GM23338 (cell line): Measurements from ENCODE around the gene GNAT2. TPM values are rescaled to one million over a fixed set of nuclear protein-coding genes. Genes with fewer than 3 reads are reported as not detected.

Experiments used
- ATAC-seq: fragments of 200-7000 bp; cut with Tn5 transposase; 3 replicates; pipeline ENCODE4 v1.9.1; 2020
- DNase-seq: peaks from one replicate; pipeline ENCODE4 v3.0.0-alpha.2; 2015; ENCODE audit warnings: low spot score
- H2AFZ ChIP-seq: fragments of 200-600 bp; sonication (generic); 2 replicates; pipeline ENCODE4 v1.8.0; 2016; ENCODE audit warnings: antibody characterized with exemption, mild to moderate bottlenecking, moderate library complexity
- H3F3A ChIP-seq: fragments of 200-600 bp; sonication (generic); replicated peaks from 2 replicates; pipeline ENCODE4 v1.8.0; 2017; ENCODE audit warnings: antibody characterized with exemption, mixed run types, low read depth
- H3K27ac ChIP-seq: fragments of 200-600 bp; sonication (generic); 2 replicates; pipeline ENCODE4 v1.6.1; 2016; ENCODE audit warnings: low read depth
- H3K27me3 ChIP-seq: fragments of 200-600 bp; sonication (generic); 2 replicates; pipeline ENCODE4 v1.8.0; 2016; ENCODE audit warnings: mild to moderate bottlenecking, mixed run types, moderate library complexity; ENCODE audit not compliant: insufficient read depth
- H3K36me3 ChIP-seq: fragments of 200-600 bp; sonication (generic); 2 replicates; pipeline ENCODE4 v1.8.0; 2016; ENCODE audit warnings: mild to moderate bottlenecking; ENCODE audit not compliant: insufficient read depth
- H3K4me1 ChIP-seq: fragments of 200-600 bp; sonication (generic); 2 replicates; pipeline ENCODE4 v1.8.0; 2016; ENCODE audit warnings: mild to moderate bottlenecking, moderate library complexity; ENCODE audit not compliant: insufficient read depth
- H3K4me2 ChIP-seq: fragments of 200-600 bp; sonication (generic); 2 replicates; pipeline ENCODE4 v1.7.1; 2017; ENCODE audit warnings: mixed run types
- H3K4me3 ChIP-seq: fragments of 200-600 bp; sonication (generic); 2 replicates; pipeline ENCODE4 v1.6.1; 2016; ENCODE audit warnings: mixed run types
- H3K79me2 ChIP-seq: fragments of 200-600 bp; sonication (generic); replicated peaks from 2 replicates; pipeline ENCODE4 v1.8.0; 2017; ENCODE audit warnings: mild to moderate bottlenecking; ENCODE audit not compliant: insufficient read depth
- H3K9me2 ChIP-seq: fragments of 200-600 bp; sonication (generic); 2 replicates; pipeline ENCODE4 v1.8.0; 2017; ENCODE audit not compliant: insufficient read depth
- H4K20me1 ChIP-seq: fragments of 200-600 bp; sonication (generic); replicated peaks from 2 replicates; pipeline ENCODE4 v1.8.0; 2017; ENCODE audit warnings: mild to moderate bottlenecking; ENCODE audit not compliant: insufficient read depth
- H3K27ac Mint-ChIP-seq: 2 replicates; pipeline ENCODE4 v1.8.0; 2020; ENCODE audit warnings: inconsistent platforms, mild to moderate bottlenecking, moderate library complexity, mixed read lengths
- H3K27me3 Mint-ChIP-seq: 3 replicates; pipeline ENCODE4 v1.8.0; 2022; ENCODE audit warnings: low read depth, mild to moderate bottlenecking, moderate library complexity, mixed read lengths, inconsistent platforms; ENCODE audit not compliant: insufficient read depth, poor library complexity
- H3K36me3 Mint-ChIP-seq: 3 replicates; pipeline ENCODE4 v1.8.0; 2021; ENCODE audit warnings: low read depth, mild to moderate bottlenecking, inconsistent platforms, moderate library complexity, mixed read lengths
- H3K4me1 Mint-ChIP-seq: 3 replicates; pipeline ENCODE4 v1.8.0; 2020; ENCODE audit warnings: mild to moderate bottlenecking, inconsistent platforms, mixed read lengths
- H3K4me3 Mint-ChIP-seq: 3 replicates; pipeline ENCODE4 v1.8.0; 2021; ENCODE audit warnings: moderate library complexity, mild to moderate bottlenecking, inconsistent platforms, mixed read lengths
- H3K9me3 Mint-ChIP-seq: 3 replicates; pipeline ENCODE4 v1.8.0; 2020; ENCODE audit warnings: moderate library complexity, mild to moderate bottlenecking, inconsistent platforms, mixed read lengths
- NANOG ChIP-seq: IDR thresholded peaks from 2 replicates; pipeline ENCODE4 v1.6.1; 2016; ENCODE audit warnings: antibody characterized with exemption, borderline replicate concordance
- polyA plus RNA-seq: library from polyadenylated mRNA; unstranded; fragments of >200 nt; fragmentation: Nextera tagmentation; extraction: Ambion mirVana; gene quantifications from 2 replicates; pipeline ENCODE4 v1.2.1, GENCODE V29; 2016
- total RNA-seq: library from RNA; depleted of rRNA; stranded (reverse); fragments of >200 nt; shearing (Covaris generic); gene quantifications from 2 replicates; pipeline ENCODE4 v1.2.3, GENCODE V29; 2014
- TF ChIP-seq, protein P1 (sequence below): fragments of 250-450 bp; sonication (Bioruptor Pico); IDR thresholded peaks from 2 replicates; pipeline ENCODE4 v1.5.0; 2020; ENCODE audit warnings: mild to moderate bottlenecking, moderate library complexity

The GNAT2 gene
- total and polyA plus RNA-seq, 2 experiments from 2014 or later: 0.21 TPM; not detected in 1

DNA sequence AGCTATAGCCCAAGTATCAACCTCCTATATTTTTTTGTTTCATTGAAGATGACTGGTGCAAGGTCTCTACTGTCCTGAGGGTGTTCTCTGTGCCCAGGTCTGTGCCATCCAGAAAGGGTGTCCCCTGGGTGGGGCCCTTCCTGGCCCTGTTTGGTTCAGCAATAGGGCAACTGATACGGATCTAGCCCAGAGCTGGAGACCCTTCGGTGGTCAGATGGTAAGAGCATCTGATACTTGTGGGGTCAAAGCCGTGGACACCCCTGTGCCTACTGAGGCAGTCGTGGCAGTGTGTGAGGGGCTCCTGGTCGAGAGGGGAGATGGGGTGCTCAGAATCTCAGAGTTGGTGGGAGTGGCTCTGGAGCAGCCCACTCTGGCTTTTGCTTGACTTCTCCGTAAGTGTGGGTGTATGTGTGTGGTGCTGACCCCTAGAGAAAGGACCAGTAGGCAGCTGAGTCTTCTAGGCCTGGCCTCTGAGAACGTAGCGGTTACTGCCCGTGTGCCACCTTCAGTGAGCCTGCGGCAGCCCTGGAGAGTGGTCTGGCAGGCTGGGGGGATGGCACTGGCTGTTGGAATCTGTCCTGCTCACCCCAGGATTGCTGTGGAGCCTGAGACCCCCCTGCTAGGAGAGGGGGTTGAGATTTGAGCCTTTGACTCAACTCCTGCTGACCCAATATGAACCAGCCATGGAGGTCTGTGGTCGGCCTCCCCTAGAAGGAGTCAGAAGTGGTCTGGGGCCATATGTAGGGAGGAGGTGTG lies 2.9 kb upstream of the GNAT2 start (continued):
- TF ChIP-seq, protein P1, sequence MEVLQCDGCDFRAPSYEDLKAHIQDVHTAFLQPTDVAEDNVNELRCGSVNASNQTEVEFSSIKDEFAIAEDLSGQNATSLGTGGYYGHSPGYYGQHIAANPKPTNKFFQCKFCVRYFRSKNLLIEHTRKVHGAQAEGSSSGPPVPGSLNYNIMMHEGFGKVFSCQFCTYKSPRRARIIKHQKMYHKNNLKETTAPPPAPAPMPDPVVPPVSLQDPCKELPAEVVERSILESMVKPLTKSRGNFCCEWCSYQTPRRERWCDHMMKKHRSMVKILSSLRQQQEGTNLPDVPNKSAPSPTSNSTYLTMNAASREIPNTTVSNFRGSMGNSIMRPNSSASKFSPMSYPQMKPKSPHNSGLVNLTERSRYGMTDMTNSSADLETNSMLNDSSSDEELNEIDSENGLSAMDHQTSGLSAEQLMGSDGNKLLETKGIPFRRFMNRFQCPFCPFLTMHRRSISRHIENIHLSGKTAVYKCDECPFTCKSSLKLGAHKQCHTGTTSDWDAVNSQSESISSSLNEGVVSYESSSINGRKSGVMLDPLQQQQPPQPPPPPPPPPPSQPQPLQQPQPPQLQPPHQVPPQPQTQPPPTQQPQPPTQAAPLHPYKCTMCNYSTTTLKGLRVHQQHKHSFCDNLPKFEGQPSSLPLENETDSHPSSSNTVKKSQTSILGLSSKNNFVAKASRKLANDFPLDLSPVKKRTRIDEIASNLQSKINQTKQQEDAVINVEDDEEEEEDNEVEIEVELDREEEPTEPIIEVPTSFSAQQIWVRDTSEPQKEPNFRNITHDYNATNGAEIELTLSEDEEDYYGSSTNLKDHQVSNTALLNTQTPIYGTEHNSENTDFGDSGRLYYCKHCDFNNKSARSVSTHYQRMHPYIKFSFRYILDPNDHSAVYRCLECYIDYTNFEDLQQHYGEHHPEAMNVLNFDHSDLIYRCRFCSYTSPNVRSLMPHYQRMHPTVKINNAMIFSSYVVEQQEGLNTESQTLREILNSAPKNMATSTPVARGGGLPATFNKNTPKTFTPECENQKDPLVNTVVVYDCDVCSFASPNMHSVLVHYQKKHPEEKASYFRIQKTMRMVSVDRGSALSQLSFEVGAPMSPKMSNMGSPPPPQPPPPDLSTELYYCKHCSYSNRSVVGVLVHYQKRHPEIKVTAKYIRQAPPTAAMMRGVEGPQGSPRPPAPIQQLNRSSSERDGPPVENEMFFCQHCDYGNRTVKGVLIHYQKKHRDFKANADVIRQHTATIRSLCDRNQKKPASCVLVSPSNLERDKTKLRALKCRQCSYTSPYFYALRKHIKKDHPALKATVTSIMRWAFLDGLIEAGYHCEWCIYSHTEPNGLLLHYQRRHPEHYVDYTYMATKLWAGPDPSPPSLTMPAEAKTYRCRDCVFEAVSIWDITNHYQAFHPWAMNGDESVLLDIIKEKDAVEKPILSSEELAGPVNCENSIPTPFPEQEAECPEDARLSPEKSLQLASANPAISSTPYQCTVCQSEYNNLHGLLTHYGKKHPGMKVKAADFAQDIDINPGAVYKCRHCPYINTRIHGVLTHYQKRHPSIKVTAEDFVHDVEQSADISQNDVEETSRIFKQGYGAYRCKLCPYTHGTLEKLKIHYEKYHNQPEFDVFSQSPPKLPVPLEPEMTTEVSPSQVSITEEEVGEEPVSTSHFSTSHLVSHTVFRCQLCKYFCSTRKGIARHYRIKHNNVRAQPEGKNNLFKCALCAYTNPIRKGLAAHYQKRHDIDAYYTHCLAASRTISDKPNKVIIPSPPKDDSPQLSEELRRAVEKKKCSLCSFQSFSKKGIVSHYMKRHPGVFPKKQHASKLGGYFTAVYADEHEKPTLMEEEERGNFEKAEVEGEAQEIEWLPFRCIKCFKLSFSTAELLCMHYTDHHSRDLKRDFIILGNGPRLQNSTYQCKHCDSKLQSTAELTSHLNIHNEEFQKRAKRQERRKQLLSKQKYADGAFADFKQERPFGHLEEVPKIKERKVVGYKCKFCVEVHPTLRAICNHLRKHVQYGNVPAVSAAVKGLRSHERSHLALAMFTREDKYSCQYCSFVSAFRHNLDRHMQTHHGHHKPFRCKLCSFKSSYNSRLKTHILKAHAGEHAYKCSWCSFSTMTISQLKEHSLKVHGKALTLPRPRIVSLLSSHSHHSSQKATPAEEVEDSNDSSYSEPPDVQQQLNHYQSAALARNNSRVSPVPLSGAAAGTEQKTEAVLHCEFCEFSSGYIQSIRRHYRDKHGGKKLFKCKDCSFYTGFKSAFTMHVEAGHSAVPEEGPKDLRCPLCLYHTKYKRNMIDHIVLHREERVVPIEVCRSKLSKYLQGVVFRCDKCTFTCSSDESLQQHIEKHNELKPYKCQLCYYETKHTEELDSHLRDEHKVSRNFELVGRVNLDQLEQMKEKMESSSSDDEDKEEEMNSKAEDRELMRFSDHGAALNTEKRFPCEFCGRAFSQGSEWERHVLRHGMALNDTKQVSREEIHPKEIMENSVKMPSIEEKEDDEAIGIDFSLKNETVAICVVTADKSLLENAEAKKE (CRISPR knock-in tag): no peak

DNA sequence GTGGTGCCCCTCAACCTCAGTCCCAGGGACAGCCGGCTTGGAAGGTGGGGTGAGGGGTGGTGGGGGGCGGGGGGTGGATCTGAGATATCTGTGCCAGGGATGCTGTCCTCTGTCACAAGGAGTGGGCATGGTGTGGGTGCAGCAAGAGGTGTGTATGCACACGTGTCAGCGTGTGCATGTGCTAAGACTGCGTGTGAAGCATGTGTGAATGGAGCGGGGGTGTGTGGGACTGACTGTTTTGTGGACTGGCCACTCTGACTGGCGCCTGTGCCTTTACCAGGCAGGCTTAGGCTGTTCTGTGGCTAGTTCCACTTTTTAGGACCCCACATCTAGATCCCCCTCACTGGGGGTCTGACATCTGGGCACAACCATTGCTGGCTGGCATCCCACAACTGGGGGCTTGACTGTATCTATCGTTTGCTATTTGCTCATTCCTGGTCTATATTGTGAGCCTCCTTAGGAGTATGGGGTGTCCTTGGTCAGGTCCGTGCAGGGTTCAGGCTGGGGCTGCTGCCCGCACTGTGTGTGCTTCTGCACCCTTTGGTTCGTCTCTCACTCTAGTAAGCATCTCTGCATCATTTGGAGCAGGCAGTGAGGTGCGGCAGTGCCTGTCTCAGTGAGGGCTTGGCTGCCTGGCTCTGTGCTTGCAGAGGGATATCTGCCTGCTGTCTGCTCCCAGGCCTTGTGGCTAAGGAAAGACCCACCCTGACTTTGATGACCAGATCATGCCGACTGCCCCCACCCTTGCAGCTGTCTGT lies 2.1 kb upstream of the GNAT2 start:
- H3K4me3 ChIP-seq: peak overlapping the region; percentile 97
- H3K4me1 Mint-ChIP-seq: peaks cover 47% of the 10 kb centered on the region
- no peak for DNase-seq
- TF ChIP-seq NANOG: no peak
- H3K36me3 Mint-ChIP-seq: no peaks in the 10 kb centered on the region; the same call in 2 of the 3 replicates
- H3K36me3 ChIP-seq: no peaks in the 10 kb centered on the region
- H3K27ac ChIP-seq: no peak overlapping the region
- H3K4me2 ChIP-seq: peak overlapping the region; percentile 99; the same call in 1 of the 2 replicates
- peaks cover 4% of the 10 kb centered on the region; the same call in 1 of the 2 replicates for H4K20me1 ChIP-seq
- ATAC-seq: no peak
- peaks cover 17% of the 10 kb centered on the region for H3K4me1 ChIP-seq
- no peak overlapping the region for H2AFZ ChIP-seq
- no peaks in the 10 kb centered on the region for H3K9me3 Mint-ChIP-seq
- no peaks in the 10 kb centered on the region for H3K27me3 ChIP-seq
- no peak overlapping the region for H3K27ac Mint-ChIP-seq
- no peaks in the 10 kb centered on the region for H3K9me2 ChIP-seq
- no peaks in the 10 kb centered on the region for H3F3A ChIP-seq
- peak overlapping the region; percentile 95 for H3K4me3 Mint-ChIP-seq
- H3K27me3 Mint-ChIP-seq: peaks cover 9% of the 10 kb centered on the region
- peaks cover 37% of the 10 kb centered on the region for H3K79me2 ChIP-seq
